GM21381 (cell line): ENCODE measurements around the gene SASH3.

Experiments used
- ATAC-seq: cut with Tn5 transposase; IDR thresholded peaks from one replicate; pipeline ENCODE4 v1.9.1; 2021; ENCODE audit warnings: mild to moderate bottlenecking, moderate library complexity; ENCODE audit not compliant: unreplicated experiment

The SASH3 gene

DNA sequence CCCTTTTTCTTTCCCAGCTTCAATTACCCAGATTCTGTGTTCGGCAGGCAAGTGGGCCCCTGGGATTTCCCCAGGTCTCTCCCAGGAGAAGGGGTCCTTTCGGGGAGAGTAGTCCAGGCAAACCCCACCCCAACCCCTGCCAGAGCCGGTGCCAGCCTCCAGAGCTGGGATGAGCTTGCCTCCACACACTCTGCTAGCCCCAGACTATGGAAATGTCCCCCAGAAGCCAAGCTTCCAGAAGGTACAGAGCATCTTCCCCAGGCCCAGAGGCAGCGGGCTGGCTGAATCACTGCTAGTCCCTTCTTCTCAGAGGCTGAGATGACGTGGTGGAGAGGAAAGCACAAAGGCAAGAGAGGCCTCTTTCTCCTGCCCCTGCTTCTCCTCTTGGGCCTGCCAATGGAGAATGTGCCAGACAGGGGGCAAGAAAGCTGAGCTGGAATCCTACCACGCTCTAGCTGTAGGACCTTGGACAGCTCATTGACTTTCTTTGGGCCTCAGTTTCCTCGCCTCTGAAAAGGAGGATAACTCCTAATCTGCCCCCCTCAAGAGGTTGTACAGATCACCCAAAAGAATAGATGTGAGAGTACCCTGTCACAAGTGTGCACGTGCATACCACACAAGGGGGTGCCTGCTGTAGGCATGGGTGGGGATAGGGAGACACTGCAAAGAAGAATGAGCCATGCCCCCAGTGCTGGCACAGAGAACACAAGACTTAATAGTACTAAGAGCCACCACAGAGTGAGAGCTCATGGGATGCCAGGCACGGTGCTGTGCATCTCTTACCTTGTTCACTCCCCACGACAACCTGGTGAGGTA lies 2.1 kb downstream of the SASH3 start:
- ATAC-seq, result no peak

DNA sequence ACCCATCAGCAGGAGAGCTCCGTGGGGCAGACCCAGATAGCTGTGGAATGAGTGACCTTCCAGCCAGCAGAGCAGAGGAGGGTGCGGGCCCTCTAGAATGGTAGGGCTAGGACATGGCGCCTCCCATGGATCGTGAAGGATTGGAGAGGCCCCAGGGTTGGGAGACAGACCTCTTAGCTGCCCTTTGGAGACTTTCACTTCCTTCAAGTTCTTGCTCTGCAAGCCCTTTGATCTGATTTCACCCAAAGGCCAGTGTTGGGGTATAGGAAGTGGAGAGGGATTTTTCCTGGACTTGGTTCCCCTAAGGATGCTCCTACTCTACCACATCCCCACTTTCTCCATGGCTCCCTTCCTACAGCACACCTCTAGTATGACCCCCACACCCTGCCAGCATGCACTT lies 3.0 kb downstream of the SASH3 start:
- ATAC-seq, result no peak

DNA sequence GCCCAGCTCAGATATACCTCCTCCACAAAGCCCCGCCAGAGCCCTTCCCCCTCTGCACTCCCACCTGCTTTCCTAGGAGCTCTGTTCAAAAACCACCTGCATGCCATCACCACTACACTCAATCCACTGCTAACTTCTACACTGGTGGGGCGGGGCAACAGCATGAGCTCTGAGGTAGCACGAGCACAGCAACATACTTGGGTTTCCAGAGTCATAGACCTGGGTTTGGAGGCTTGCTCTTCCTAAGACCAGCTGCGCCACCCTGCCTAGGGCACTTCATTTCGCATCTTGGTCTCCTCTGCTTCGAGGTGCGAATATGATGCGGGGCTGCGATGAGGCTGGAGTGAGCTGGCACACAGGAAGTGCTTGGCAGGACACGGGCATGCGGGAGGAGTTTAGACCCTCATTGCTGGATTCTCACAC lies 3.6 kb downstream of the SASH3 start:
- no peak for ATAC-seq

DNA sequence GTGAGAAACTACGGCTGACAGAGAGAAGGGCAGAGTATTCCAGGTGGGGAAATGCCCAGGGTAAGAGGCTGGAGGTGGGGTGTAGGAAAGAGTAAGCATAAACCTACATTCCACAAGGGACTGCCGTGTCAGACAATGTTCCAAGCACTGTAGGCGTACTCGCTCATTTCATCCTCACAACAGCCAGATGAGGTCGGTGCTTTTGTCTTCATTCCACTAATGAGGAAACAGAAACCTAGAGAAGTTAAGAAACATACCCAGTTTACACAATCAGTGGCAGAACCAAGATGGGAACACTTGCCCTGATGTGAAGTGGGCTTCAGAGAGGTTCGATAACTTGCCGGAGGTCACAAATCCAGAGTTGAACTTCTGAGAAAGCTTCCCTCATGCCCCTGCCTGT lies 4.6 kb downstream of the SASH3 start:
- ATAC-seq, result no peak

DNA sequence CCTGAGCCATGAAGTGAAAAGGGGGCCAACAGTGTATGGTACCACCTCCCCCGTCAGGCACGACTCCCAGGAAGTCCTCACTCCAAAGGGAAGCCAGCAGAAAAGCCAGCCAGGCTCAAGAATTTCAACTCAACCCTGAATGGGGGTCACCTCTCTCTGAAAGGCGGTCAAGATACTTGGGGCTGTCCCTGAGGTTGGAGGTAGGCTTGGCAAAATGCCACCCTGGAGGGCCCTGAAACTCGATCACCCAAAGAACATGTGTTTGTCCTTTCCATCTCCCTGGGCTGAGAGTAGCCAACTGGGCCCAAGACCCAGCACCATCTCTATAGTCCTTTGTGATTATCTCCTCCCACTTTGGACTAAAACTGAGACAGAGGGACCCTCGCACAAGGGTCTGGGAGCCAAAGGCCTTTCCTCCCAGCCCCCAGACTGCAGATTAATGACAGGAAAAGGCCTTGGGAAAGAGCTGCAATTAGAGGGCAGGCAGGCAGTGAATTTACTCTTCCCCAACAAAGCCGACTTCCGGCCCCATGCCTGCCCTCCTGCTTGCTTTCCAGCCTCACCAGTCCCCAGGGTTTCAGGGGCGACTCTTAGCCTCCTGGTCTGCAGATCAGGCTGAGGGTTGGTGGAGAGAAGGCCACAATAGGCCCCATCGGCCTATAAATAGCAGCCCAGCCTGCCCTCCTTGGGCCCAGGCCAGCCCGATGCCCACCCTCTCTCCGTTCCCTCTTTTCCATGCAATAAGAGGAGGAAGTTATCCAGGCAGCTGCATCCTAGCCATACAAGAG lies 5.6 kb downstream of the SASH3 start:
- ATAC-seq, result no peak

DNA sequence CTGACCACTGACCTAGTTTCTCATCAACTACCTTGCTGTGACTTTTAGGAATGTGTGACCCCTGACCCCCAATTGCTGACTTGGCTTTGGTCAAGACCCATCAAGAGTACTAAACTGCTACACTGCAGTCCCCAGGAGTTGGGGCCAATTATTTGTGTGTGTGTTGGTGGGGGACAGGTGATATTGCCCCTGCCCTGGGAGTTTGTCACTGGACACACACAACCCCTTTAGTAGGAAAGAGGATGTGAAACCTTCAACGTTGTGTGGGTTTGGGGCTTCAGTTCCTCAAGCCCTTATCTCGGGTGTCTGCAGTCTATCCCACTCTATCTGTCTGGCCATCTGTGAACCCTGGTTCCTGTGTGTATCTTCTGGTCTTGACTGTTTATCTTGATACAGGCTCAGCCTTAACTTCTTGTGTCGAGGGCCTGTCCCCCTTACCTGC lies 6.5 kb downstream of the SASH3 start:
- ATAC-seq, result peak; percentile 68

DNA sequence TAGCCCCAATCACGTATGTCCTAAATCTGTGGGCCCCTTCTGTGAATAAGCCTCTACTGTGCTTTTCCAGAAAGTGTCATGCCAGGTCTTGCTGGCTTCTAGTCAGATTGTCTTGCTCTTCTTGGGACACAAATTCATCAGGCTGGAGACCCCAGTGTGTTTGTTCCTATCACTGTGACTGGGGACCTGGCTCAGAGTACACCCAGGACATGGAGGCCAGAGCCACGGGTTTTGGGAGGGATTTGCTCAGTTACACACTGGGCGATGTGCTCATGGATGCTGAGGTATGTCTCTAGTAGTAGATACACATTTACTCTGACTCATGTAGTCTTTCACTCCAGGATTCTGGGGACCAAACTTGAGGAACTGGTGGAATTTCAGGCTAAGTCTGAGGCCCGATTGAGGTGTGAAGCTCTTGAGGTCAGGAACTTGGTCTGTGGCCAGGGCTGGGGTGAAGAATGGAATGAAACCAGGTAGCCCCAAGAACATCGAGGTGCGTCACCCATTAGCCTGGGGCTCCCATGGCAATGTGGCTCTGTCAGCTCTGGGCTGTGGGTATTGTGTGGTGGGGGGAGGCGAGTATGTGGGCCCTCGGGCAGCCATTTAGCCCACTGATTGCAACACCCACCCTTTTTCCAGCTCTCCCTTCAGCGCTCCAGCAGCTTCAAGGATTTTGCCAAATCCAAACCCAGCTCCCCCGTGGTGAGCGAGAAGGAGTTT lies 7.7 kb downstream of the SASH3 start:
- no peak for ATAC-seq

DNA sequence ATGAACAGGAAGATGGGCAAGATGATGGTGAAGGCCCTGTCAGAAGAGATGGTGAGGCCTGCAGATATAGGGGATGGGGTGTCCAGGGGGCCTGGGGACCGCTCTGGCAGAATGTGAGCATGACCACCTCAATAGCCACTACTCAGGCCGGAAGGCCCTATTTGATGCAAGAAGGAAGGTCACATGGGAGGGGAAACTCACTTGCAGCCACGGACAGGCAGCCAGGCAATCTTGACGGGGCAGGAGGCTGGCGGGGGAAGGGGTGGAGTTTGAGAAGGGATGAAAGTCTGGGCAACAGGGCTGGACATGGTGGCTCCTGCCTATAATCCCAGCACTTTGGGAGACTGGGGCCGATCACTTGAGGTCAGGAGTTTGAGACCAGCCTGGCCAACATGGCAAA lies 8.8 kb downstream of the SASH3 start:
- ATAC-seq, result no peak

DNA sequence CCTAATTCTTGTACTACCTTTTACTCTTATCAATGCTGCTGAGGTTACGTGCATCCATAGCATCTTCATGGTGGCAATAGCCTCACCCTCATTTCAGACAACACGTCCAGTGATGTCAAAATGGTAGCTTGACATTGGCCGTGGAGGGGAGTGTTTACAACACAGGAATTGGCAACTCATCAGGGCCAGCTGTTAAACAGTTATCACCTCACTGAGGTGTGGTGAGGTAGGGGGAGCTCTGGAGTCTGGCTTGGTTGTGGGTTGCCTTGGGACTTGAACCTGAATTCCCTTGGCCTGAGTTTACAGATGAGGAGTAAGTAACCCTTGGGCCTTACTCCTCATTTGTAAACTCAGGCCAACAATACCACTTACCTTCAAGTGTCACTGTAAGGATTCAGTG lies 10.4 kb downstream of the SASH3 start:
- no peak for ATAC-seq

DNA sequence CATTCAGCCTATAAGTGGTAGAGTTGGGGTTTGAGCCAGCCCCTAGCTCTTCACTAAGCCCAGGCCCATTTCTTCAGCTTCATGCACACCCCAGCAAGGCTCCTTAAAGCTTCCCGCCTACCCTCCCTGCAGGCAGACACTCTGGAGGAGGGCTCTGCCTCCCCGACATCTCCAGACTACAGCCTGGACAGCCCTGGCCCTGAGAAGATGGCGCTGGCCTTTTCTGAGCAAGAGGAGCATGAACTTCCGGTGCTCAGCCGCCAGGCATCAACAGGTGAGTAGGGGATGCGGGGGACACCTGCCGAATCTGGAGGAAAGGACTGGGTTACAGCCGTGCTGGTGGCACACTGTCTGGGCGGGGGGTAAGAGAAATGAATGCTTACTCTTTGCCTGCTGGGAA lies 11.1 kb downstream of the SASH3 start:
- ATAC-seq, result no peak

DNA sequence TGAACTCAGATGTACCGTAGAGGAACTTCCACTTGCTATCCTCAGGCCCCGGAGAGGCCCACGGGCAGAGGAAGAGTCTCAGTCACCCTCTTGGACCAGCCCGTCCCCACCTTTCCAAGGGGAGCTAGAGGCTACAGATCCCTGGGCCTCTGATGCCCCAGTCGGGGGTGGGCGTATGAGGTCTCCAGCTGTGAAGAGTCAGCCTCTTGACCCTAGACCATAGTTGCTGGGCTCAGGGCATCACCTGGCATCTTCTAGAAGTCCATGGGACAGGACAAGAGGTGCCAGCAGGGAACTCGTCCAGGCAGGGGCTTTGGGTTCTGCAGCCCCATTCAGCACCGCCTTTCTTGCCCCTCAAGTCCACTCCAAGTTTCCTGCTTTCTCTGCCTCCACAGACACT lies 11.6 kb downstream of the SASH3 start:
- ATAC-seq, result no peak

DNA sequence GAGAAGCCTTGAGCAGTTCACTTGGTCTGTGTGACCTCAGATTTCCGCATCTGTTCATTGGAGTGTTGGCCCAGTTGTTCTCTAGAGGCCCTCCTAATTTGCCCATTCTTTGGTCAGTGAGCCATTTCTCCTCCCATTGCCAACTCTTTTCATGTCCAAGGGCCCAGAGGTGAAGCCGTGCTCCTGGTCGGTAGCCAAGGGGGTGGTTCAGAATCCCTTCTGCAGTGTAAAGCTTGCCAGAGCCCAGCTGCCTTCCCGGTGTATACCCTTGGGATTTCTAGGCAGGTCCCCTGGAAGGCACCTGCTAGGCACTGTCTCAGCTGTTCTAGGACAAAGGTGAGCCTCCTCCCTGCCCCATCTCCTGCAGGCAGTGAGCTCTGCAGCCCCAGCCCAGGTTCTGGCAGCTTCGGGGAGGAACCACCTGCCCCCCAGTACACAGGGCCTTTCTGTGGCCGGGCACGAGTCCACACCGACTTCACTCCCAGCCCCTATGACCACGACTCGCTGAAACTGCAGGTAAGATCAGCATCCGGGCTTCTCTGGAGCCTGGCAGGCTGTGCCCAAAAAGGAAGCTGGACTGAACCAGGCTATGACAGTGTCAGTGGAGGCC lies 12.3 kb downstream of the SASH3 start:
- ATAC-seq, result no peak

DNA sequence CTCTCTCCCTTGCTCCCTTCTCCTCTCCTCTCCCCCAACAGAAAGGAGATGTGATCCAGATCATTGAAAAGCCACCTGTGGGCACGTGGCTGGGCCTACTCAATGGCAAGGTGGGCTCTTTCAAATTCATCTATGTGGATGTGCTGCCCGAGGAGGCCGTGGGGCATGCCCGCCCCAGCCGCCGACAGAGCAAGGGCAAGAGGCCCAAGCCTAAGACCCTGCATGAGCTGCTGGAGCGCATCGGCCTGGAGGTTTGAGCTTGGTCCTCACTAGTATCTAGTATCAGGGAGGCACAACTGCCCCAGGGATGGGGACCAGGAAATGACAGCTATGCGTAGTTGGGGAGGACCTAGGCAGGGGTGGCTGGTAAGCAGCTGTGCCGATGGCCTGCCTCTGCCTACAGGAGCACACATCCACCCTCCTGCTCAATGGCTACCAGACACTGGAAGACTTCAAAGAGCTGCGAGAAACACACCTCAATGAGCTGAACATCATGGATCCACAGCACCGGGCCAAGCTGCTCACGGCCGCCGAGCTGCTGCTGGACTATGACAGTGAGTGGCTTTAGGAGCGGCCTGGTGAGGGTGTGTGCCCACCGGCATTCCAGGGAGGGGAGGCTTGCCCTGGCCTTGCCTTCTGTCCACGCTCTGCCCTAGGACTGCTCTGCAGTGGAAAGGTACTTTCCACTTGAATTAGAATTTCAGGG lies 13.0 kb downstream of the SASH3 start:
- ATAC-seq, result no peak

DNA sequence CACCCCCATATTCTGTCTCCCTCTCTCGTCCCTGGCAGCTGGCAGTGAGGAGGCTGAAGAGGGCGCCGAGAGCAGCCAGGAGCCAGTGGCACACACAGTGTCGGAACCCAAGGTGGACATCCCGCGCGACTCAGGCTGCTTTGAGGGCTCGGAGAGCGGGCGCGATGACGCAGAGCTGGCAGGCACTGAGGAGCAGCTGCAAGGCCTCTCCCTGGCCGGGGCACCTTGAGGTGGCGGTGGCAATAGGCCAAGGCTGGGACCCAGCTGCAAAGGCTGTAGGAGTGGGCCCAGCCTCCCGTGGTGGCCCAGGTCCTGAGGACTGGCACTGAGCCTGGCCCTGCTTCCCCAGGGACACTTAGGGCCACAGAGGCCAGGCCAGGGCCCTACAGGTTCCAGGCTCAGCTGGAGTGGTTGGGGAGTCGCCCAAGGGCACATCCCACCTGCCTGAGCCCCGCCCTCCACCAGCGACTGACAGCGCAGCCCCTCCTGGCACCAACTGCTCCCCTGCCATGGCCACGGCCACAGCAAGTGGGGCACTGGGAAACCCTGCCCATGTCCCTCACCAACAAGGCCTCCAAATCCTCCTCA lies 13.9 kb downstream of the SASH3 start:
- ATAC-seq, result no peak

DNA sequence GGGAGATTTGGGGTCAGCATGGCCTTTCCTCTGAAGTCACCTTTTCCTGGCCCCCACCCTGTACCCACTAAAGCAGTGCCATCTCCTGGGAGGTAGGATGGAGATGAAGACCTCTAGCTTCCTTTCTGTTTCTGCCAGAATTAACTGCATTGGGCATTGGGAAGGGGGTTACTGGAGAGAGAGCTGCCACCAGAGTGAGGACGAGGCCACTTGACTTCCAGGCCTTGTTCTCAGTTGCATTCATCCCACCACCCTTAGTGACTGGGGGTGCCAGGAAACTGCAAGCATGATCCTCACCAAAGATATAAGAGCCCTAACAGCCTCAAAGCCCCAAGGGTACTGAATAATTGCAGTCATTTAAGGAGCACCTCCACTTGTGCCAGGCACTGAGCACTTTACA lies 15.8 kb downstream of the SASH3 start:
- ATAC-seq, result no peak

DNA sequence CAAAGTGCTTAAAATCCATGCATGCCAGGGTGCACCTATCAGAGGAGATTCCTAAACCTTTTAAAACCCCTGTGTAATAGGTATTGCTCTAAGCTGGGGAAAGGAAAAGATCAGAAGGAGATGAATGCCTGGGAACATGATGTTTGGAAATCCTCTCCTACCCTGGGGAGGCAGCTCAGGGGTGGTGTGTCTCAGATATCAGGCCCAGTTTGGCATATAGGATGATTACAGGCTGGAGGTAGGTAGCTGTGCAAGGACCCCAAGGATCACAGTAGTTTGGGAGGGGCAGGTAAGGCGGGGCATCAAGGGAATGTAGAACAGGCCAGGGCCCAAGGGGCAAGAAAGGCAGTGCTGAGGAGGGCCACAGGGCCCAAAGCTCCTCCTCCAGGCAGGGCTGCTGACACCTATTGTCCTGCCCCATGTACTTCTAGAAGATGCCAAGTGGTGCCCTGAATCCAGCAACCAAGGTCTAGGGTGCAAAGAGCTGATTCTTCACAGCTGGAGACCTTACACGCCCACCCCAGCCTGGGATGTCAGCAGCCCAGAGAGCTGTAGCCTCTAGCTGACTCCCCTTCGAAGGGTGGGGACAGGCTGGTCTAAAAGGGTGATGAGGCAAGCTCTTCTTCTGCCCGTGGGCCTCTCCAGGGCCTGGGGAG lies 17.6 kb downstream of the SASH3 start:
- no peak for ATAC-seq

DNA sequence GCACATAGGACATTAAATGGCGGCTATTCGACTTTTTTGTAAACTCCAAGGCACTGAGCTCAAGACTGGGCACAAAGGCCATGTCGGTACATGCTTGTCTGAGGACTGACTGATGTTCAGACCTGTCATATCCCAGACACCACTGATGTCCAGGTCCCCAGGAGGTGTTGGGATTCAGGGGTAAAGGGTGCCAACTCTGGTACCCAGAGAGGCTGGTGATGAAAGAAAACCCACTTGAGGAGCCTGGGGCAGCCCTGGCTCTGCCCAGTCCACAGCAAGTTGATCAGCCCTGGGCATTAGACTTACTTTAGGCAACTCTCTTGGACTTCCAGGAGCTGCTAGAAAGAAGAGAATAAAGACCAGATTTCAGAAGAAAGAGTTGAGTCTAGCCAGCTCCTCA lies 18.7 kb downstream of the SASH3 start:
- no peak for ATAC-seq

DNA sequence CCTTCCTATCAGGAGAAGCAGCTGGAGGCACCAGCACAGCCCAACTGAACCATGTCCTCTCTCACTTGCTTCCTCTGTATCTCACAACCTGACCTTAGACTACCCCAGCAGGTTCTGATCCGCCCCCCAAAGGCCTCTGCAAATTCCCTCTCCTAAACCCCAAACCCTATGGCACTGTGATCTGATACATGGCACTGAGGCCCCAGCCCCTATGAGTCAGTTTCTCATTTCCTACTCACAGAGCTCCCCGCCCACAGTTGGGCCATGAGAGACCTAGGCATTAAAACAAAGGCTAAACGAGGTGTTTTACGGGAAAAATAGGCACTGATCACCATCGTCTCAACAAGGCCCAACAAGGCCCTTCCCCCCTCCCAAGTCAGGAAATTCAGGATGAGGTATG lies 19.1 kb downstream of the SASH3 start:
- no peak for ATAC-seq

DNA sequence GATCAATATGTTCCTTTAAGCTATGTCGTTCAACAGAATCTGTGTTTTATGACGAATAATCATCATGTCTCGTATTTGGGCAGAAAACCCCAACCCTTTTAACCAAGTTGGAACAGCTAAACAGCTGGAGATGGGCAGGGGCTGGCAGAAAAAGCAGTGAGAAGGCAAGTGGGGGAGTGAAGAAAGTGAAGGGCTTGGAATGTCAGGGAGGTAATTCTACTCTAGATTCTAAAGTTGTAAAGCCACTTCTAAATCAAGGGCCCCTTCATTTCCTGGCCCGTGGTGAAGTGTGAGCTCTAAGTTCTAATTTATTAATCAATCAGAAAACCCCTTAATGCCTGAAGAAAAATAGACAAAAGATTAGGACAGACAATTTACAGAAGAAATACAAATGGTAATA lies 20.4 kb downstream of the SASH3 start:
- ATAC-seq, result no peak

DNA sequence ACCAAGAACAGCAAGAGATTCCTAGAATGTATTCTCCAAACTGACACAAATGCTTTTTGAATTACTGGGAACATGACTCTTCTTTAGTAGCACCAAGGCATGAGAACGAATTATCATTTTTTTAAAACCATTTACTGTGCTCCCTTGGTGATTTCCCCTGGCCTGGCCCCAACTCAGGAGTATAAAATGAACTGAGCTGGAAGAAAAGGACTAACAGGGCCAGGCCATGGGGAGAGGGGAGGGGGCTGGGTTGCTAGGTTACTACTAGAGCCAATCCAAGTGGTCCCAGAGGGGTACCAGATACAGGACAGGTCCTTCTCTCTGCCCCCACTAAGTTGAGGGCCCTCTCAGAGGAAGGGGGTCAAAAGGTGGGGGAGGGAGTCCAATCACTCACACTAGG lies 23.1 kb downstream of the SASH3 start:
- ATAC-seq, result no peak
